IMR-90 (cell line): ENCODE measurements around the gene CLEC17A. TPM values are rescaled to one million over a fixed set of nuclear protein-coding genes. Genes with fewer than 3 reads are reported as not detected.

ENCODE experiments used
- ATAC-seq: fragments of 200-7000 bp; cut with Tn5 transposase; 2 replicates; pipeline ENCODE4 v1.9.1; 2020; ENCODE audit warnings: low read depth, mild to moderate bottlenecking, moderate library complexity
- BruUV-seq: library from RNA; stranded (reverse); fragments of 400-500 nt; replicated peaks from 2 replicates; lab custom pipeline; 2021; lab: Mats Ljungman, UMichigan
- CTCF ChIA-PET: fragments of 300-600 bp; formaldehyde crosslinking; extraction: SDS; loops from one replicate; lab custom pipeline; 2021; ENCODE audit warnings: antibody characterized with exemption; lab: Yijun Ruan, JAX
- POLR2A ChIA-PET: fragments of 300-600 bp; sonication (Branson Sonifier 250); formaldehyde crosslinking; loops from one replicate; lab custom pipeline; 2022; ENCODE audit warnings: antibody characterized with exemption; ENCODE audit not compliant: unreplicated experiment; lab: Charles Lee
- DNase-seq: peaks from one replicate; pipeline ENCODE4 v3.0.0; 2013
- H2AFZ ChIP-seq: replicated peaks from 2 replicates; pipeline ENCODE3; 2013; ENCODE audit warnings: low read length, mild to moderate bottlenecking; ENCODE audit not compliant: poor library complexity
- H2AK5ac ChIP-seq: 2 replicates; pipeline ENCODE4 v1.6.1; 2013; ENCODE audit warnings: low read depth, low read length, inconsistent platforms
- H2AK9ac ChIP-seq: replicated peaks from 2 replicates; pipeline ENCODE3; 2013; ENCODE audit warnings: mild to moderate bottlenecking, low read depth, low read length, moderate library complexity; ENCODE audit not compliant: poor library complexity
- H2BK120ac ChIP-seq: 2 replicates; pipeline ENCODE4 v1.6.1; 2013; ENCODE audit warnings: low read depth, low read length, inconsistent platforms
- H2BK15ac ChIP-seq: 3 replicates; pipeline ENCODE4 v1.6.1; 2013; ENCODE audit warnings: low read depth, low read length, inconsistent platforms
- H2BK20ac ChIP-seq: 2 replicates; pipeline ENCODE4 v1.6.1; 2013; ENCODE audit warnings: low read depth, mild to moderate bottlenecking, inconsistent platforms, low read length, moderate library complexity
- H2BK5ac ChIP-seq: 2 replicates; pipeline ENCODE4 v1.6.1; 2013; ENCODE audit warnings: mild to moderate bottlenecking, low read depth, low read length, inconsistent platforms; ENCODE audit not compliant: poor library complexity, severe bottlenecking
- H3K14ac ChIP-seq: replicated peaks from 2 replicates; pipeline ENCODE4 v1.6.1; 2013; ENCODE audit warnings: low read depth, low read length, inconsistent platforms
- H3K18ac ChIP-seq: 2 replicates; pipeline ENCODE4 v1.6.1; 2013; ENCODE audit warnings: low read depth, low read length, control low read depth
- H3K23ac ChIP-seq: 2 replicates; pipeline ENCODE4 v1.6.1; 2013; ENCODE audit warnings: low read depth, low read length, inconsistent platforms
- H3K27ac ChIP-seq: 2 replicates; pipeline ENCODE4 v1.5.1; 2013; ENCODE audit warnings: mild to moderate bottlenecking, control low read depth, low read length; ENCODE audit not compliant: insufficient read depth
- H3K27me3 ChIP-seq: 2 replicates; pipeline ENCODE4 v1.6.1; 2013; ENCODE audit warnings: low read length; ENCODE audit not compliant: control insufficient read depth, insufficient read depth
- H3K36me3 ChIP-seq: 2 replicates; pipeline ENCODE4 v1.6.1; 2013; ENCODE audit warnings: low read length, mixed read lengths; ENCODE audit not compliant: control insufficient read depth, insufficient read depth
- H3K4ac ChIP-seq: 2 replicates; pipeline ENCODE4 v1.6.1; 2013; ENCODE audit warnings: low read depth, low read length, inconsistent platforms
- H3K4me1 ChIP-seq: 2 replicates; pipeline ENCODE4 v1.6.1; 2013; ENCODE audit warnings: low read length, mixed read lengths; ENCODE audit not compliant: control insufficient read depth, insufficient read depth
- H3K4me2 ChIP-seq: 2 replicates; pipeline ENCODE4 v1.6.1; 2013; ENCODE audit warnings: low read depth, mild to moderate bottlenecking, control low read depth, low read length, moderate library complexity
- H3K4me3 ChIP-seq: 2 replicates; pipeline ENCODE4 v1.5.1; 2013; ENCODE audit warnings: low read depth, mild to moderate bottlenecking, control low read depth, low read length, moderate library complexity; ENCODE audit not compliant: insufficient read depth
- H3K56ac ChIP-seq: 2 replicates; pipeline ENCODE4 v1.6.1; 2013; ENCODE audit warnings: low read length, inconsistent platforms; ENCODE audit not compliant: insufficient read depth; ENCODE audit errors: extremely low read depth
- H3K79me1 ChIP-seq, 2 experiments: 2 replicates each; pipeline ENCODE4 v1.6.1; 2013; ENCODE audit warnings: low read length in 2 of 2, inconsistent platforms in 1 of 2, low read depth in 1 of 2
- H3K9ac ChIP-seq: 2 replicates; pipeline ENCODE4 v1.6.1; 2013; ENCODE audit warnings: low read depth, low read length, control low read depth
- H3K9me1 ChIP-seq: 2 replicates; pipeline ENCODE4 v1.6.1; 2013; ENCODE audit warnings: low read length, inconsistent platforms; ENCODE audit not compliant: insufficient read depth
- H3K9me3 ChIP-seq: 2 replicates; pipeline ENCODE4 v1.6.1; 2013; ENCODE audit warnings: low read length; ENCODE audit not compliant: control insufficient read depth, insufficient read depth
- H4K20me1 ChIP-seq: 2 replicates; pipeline ENCODE4 v1.6.1; 2013; ENCODE audit warnings: low read length, inconsistent platforms; ENCODE audit not compliant: insufficient read depth
- H4K5ac ChIP-seq: 2 replicates; pipeline ENCODE4 v1.6.1; 2013; ENCODE audit warnings: mild to moderate bottlenecking, low read depth, low read length, control low read depth
- H4K8ac ChIP-seq, 2 experiments: 2 replicates each; pipeline ENCODE4 v1.6.1; 2013; ENCODE audit warnings: low read depth in 2 of 2, low read length in 2 of 2, control low read depth in 1 of 2, inconsistent platforms in 1 of 2
- H4K91ac ChIP-seq: 2 replicates; pipeline ENCODE4 v1.6.1; 2013; ENCODE audit warnings: low read depth, low read length, inconsistent platforms; ENCODE audit not compliant: insufficient read depth
- CTCF ChIP-seq: conservative IDR thresholded peaks from 2 replicates; pipeline ENCODE4 v1.5.1; 2012; ENCODE audit warnings: mild to moderate bottlenecking, low read depth, low read length, improper control_type of control experiment
- FOS ChIP-seq: fragments of 150-350 bp; IDR thresholded peaks from 2 replicates; pipeline ENCODE4 v1.6.1; 2016; ENCODE audit warnings: low read depth, low read length
- MAFK ChIP-seq: IDR thresholded peaks from 2 replicates; pipeline ENCODE4 v1.6.1; 2012; ENCODE audit warnings: low read depth, low read length, improper control_type of control experiment
- MXI1 ChIP-seq: IDR thresholded peaks from 2 replicates; pipeline ENCODE4 v1.6.1; 2012; ENCODE audit warnings: low read depth, mild to moderate bottlenecking, low read length, moderate library complexity, borderline replicate concordance
- NFE2L2 ChIP-seq: fragments of 150-350 bp; IDR thresholded peaks from 2 replicates; pipeline ENCODE4 v1.6.1; 2016; ENCODE audit warnings: low read depth, mild to moderate bottlenecking, low read length
- WGBS, 2 experiments: methylation state at CpG; one replicate each; pipeline versions ENCODE4 v1.1.5 to v1.1.7; 2013; ENCODE audit warnings: missing lambda C conversion rate in 2 of 2; ENCODE audit not compliant: insufficient read length in 1 of 2; ENCODE audit errors: extremely low coverage in 2 of 2; 5-methylcytosine and 5-hydroxymethylcytosine counted together
- dilution Hi-C: fragments of 300-500 bp; cut with HindIII; formaldehyde crosslinking; loops from one replicate; pipeline ENCODE4 v1.14.3; 2018; ENCODE audit warnings: low sequenced_read_pairs; ENCODE audit not compliant: unreplicated experiment
- in situ Hi-C: fragments of 300-500 bp; cut with MboI; formaldehyde crosslinking; loops from 3 replicates; pipeline ENCODE4 v1.14.3; 2019; ENCODE audit warnings: low sequenced_read_pairs, inconsistent platforms, mixed read lengths
- intact Hi-C: fragments of 100-400 bp; cut with micrococcal nuclease; formaldehyde crosslinking; loops from 2 replicates; pipeline ENCODE4 v1.10.0; 2022
- polyA plus RNA-seq, 3 experiments: library from polyadenylated mRNA; depleted of rRNA; stranded (reverse); fragments of >200 nt; gene quantifications; 2 replicates each; pipeline ENCODE4 v1.2.3, GENCODE V29; 2012; ENCODE audit warnings: low replicate concordance in 1 of 3
- total RNA-seq: library from RNA; depleted of rRNA; stranded (reverse); fragments of >200 nt; gene quantifications from 2 replicates; pipeline ENCODE4 v1.2.3, GENCODE V29; 2012
- TF ChIP-seq, protein P1 (sequence below): fragments of 150-350 bp; IDR thresholded peaks from 2 replicates; pipeline ENCODE4 v1.6.1; 2017; ENCODE audit warnings: mild to moderate bottlenecking, antibody characterized with exemption, low read length, low read depth

Gene CLEC17A
- total and polyA plus RNA-seq, 2 of the 4 experiments (the other 2 are of a cell fraction) = 0.05 TPM; not detected in 1

GRCh38 chr19:14606627-14607026 lies 23.7 kb downstream of the CLEC17A start:
- ATAC-seq (no peak), DNase-seq (no peak)
- Histone ChIP-seq H3K4ac (no peak overlapping the region), H2AK9ac (no peak overlapping the region), H3K14ac (no peak overlapping the region), H2BK5ac (no peak overlapping the region), H3K27me3 (no peaks in the 10 kb centered on the region), H3K18ac (no peak overlapping the region), H3K9ac (no peak overlapping the region), H2BK15ac (no peak overlapping the region), H4K8ac (no peak overlapping the region), H3K56ac (no peak overlapping the region), H2BK120ac (no peak overlapping the region), H3K4me3 (no peak overlapping the region), H3K9me1 (no peaks in the 10 kb centered on the region), H4K91ac (no peak overlapping the region), H4K5ac (no peak overlapping the region), H3K27ac (no peak overlapping the region), H2BK20ac (no peak overlapping the region), H3K79me1 (no peaks in the 10 kb centered on the region), H2AFZ (no peak overlapping the region), H4K20me1 (no peaks in the 10 kb centered on the region), H3K23ac (no peak overlapping the region), H3K4me2 (no peak overlapping the region), H3K36me3 (no peaks in the 10 kb centered on the region), H3K4me1 (no peaks in the 10 kb centered on the region), H2AK5ac (no peak overlapping the region), H3K9me3 (0 out of 2 replicates have a peak, but pooled peaks cover 1% of the 10 kb centered on the region)
- in situ Hi-C loops = no loop called here
- POLR2A ChIA-PET = no interaction called here
- CTCF ChIA-PET = interaction anchor here (0.6 kb wide), 1 partner anchor 11 kb away, joined by 3 read pairs; no protein-coding TSS in a partner anchor
- dilution Hi-C loops = no loop called here
- intact Hi-C loops = no loop called here
- BruUV-seq = no TSS peak
- no peak for TF ChIP-seq MXI1
- TF ChIP-seq MAFK = no peak
- TF ChIP-seq CTCF = no peak
- TF ChIP-seq NFE2L2 = no peak
- TF ChIP-seq, protein P1, sequence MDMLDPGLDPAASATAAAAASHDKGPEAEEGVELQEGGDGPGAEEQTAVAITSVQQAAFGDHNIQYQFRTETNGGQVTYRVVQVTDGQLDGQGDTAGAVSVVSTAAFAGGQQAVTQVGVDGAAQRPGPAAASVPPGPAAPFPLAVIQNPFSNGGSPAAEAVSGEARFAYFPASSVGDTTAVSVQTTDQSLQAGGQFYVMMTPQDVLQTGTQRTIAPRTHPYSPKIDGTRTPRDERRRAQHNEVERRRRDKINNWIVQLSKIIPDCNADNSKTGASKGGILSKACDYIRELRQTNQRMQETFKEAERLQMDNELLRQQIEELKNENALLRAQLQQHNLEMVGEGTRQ = no peak
- no peak for TF ChIP-seq FOS
- 86% methylated on average over 1 of the region's 9 CpGs; no CpG with 5 or more reads in 1 of the 2 experiments for WGBS, 2 experiments
